ENCODE measurements around the gene CCNQ.

The CCNQ gene

DNA sequence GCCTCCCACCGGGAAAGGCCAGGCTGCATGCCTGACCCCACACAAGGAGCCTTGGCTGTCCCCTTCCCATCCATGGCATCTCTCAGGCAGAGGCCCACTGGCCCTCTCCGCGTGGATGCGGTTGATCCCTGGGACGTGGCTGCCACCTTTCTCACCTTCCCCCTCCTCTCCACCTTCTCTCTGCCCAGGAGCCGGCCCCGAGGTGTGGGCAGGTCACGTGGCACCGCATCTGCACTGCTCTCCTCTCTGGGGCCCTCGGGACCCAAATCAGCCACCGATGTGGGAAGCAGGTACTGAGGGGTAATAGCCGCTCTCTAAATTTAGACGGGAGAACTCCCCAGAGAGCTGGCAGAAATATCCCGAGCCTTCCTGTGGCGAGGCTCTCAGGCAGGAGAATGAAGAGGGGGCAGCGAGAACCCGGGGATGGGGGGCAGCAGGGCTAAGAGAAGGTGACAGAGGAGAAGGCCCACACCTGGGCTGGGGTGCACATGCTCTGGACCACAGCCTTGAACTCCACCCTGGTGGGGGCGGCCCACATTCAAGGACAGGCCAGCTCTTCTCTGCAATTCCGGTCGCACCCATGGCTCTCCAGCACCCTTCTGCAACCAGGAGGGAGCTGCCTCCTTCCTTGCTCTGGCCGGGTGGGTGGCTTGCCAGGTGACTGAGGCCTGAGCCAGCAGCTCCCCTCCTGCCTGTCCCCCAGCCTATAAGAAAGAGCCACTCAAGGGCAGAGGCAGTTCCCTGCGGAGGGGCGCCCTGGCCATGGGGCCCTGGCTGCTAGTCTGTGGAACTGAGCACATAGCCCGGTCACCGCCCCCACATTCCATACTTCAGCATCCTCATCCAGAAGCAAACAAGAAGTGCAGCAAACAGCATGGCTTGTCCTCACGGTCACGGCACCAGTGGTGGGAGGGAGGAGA lies 38.4 kb upstream of the CCNQ start:
- DNase-seq: no peak

DNA sequence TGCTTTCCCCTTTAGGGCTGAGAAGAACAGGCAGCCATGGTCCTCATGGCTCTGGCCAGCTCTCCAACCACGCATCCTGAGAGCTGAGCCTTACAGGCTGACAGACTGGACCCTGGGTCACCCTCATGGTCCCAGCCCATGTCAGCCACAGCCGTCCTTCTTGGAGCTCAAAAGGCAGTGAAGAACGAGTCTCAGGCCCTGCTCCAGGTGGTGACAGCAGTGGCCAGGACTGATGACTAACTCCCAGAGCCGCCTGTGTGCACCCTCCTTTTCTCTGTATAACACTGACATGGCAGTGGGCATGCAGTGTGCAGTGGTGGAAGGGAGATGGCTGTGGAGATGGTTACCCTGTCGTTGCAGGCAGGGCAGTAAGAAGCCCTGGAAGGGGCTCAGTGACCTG lies 37.8 kb upstream of the CCNQ start:
- DNase-seq: no peak

DNA sequence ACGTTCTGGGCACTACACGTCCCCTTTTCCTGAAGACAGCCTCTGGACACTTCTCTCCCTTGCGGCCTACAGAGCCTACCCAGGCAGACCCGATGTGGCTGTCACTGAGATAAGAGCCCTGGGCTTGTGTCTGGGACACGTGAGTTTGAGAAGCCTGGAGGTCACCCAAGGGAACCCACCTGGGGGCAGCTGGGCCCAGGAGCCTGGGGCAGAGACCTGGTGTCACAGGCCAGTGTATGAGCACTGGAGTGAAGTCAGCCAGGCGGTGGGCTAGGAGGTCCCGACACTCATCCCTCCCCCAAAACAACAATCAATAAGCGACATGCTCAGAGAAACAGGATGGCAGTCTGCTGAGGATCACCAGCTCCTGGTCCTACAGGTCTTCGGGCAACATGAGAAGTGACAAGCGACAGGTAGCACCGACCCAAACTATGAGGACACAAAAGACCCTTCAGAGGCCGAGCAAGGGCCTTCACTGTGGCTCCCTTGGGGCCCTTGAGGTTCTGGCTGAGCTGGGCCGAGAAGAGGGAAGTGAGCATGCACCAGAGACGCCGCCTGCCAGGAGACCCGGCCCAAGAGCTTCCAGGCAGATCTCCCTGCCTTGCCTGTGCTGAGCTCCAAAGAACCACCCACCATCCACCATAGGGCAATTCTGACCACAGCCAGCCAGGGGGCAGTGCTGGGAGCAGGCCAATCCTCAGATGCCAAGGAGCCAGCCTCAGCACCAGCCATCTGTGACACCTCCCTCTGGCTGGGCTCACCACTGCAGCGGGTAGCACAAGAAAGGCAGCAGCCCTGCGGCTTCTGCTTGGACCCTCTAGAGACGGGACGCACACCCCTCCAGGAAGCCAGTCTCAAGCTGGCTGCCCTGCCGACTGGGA lies 37.1 kb upstream of the CCNQ start:
- DNase-seq: no peak

DNA sequence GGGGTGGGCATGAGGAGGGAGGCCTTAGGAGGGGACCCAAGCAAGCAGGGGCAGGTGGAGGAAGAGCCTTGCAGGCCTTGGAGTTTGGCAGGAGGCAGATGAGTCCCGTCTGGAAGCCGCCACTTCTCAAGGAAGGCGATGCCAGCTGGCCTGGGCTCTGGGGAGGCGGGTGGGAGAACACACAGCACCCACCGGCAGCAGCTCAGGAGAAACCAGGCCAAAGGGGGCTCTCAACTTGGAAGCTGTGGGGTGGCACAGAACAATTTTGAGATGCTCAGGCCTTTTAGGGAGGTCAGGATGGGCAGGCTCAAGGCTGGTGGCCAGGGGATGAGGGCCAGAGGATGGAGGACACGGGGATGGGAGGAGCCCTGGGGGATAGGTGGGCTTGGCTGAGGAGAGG lies 36.4 kb upstream of the CCNQ start:
- no peak for DNase-seq

DNA sequence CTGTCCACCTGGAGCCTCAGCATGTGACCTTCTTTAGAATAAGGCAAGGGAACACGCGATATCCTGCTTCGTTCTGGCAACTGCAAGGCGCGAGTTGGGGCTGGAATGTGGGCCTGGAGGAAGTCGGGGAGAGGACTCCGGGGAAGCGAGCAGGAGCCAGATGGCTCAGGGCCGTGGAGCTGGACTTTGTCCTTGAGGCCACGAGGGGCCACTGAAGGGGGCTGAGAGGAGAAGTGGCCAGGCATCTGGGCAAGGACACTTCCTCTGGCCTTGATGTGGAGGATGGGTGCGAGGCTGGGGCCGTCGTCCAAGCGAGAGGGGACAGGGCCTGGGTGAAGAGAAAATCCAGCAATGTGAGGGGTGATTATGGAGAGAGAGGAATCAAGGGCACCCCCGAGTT lies 35.9 kb upstream of the CCNQ start:
- DNase-seq: no peak

DNA sequence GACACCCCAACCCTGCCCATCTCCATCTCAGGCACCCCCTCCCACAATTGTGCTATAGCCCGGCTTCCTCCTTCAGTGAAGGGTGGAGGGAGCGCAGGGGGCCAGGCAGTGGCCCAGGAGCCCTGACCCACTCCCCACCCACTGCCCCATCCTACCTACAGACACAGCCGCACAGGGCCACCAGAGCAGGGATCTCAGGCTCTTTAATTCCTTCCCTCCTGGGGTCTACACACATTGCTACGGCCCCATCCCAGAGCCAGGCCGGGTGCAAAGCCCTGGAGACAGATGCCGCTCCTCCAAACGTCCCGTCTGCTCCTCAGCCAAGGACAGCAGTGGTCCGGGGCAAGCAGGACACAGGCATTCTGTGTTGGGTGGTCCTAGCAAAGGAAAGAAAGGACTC lies 35.3 kb upstream of the CCNQ start:
- no peak for DNase-seq

DNA sequence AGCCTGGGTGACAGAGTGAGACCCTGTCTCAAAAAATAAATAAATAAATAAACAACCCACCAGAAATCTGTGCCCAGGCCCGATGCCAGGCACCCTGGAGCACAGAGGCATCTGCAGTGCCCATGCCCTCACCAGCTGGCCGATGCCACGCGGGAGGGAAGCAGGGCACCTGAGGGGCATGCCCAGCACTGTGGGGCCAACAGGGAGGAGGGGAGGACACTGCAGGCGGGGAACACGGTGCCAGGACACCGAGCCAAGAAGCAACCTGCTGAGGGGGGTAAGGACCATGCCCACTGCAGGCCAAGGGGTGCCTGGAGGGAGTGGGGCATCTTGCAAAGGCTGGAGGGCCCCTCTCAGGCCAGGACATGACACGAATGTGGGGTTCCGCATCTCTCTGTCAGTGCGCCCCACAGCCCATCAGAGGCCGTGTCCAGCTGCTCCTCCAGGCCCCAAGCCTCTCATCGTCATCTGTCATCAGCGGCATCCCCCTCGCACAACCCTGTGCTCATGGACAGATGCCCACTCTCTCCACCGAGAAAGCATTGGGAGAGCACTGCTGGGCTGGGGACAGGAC lies 34.8 kb upstream of the CCNQ start:
- DNase-seq: no peak

DNA sequence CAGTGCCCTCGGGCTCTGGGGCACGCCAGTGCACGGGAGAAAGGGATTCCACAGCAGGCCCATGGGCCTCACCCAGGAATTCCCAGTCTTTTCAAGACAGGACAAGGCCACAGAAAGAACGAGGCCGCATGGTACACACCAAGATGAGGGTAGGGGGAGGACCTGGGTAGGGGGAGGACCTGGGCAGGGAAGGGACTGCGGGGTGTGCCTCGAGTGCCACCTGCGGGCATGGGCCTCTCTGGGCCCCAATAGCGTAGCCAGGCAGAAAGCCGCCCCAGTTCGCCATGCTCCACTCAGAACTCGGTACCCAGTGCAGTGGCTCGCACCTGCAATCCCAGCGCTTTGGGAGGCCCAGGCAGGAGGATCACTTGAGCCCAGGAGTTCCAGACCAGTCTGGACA lies 34.1 kb upstream of the CCNQ start:
- no peak for DNase-seq

DNA sequence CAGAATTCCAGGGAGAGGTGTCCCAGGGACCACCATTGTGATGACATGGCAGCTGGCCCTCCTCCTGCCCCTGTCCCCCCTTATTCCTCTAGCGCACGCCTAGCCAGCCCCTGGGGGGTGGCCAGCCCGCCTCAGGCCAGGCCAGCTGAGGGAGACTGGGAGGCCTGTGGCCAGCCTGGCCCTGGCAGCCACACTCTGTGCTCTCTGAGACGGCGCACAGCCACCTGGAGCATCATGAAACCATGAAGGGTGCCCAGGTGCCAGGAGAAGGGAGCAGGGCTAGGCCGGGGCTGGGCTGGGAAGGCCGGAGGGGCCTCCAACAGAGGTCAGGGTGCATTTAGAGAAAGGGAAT lies 33.6 kb upstream of the CCNQ start:
- no peak for DNase-seq

DNA sequence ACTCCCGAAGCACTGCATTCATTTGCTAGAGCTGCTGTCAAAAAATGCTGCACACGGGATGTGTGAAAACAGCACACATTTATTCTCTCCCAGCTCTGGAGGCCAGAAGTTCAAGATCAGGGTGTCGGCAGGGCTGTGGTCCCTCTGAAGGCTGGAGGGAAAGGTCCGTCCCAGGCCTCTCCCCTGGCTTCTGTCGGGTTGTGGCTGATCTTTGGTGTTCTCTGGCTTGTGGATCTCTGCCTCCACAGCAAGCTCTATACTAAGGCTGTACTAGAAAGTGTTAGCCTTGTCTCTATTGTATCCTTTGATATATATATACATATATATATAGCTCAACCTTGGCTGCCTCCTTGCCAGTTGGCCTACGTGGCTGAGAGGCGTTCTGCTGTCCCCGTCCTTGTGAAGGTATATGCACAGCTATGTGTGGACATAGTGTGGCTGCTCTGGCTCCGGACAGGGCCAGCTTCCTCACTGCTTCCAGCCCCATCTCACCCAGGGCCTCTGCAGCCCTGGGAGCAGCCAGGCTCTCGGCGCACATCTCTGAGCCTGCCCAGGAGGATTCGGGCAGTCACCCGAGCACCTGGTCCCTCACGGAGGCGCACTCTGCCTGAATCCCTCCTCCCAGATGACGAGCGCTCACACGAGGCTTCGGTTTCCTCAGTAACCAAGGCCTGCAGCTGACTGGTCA lies 33.1 kb upstream of the CCNQ start:
- no peak for DNase-seq

DNA sequence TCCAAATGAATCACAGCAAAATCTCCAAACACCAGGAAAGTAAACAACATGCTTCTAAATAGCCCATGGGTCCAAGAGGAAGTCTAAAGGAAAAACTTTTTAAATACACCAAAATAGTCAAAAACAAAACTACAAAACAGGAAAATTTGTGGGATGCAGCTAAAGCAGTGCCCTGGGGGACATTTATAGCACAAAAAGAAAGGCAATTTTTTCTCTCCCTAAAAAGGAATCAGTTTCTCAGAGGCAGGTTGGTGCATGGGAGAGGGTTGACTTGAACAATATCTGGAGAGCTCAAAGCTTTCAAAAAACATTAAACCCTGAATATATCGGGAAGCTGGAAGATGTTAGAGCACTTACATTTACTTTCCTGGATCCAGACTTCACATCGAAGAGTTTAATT lies 32.4 kb upstream of the CCNQ start:
- no peak for DNase-seq

DNA sequence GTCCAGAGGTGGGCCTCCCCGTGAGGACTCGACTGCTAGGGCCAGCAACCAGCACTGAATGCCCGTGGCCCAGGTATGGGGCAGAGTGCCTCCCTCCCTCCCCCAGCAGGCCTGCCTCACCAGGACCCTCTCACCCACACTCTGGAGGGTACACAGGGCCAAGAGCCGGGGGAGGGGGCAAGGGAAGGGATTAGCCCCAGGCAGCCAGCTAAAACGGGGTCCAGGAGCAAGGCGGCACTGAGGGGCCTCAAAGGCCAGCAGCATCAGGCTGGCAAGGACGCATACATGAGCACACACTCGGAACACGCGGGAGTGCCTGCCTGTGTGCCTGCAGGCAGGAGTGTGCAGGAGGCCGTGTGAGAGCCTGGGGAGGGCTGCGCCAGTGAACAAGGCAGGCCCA lies 29.7 kb upstream of the CCNQ start:
- no peak for DNase-seq

DNA sequence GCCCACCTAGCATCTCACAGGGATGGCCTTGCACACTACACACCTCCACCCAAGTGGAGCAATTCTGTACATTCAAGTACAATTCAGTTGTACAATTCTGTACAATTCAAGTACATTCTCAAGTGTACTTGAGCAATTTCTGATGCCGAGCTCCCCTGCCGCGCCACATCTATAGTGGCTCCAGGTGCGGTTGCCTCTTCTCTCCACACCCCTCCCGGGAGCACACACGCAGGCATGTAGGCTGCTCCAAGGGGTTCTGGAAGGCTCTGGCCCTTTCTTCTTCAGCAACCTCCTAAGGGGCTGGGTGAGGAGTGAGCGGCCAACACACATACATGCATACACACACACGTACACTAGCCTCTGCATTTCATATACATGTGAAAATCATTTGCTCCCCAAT lies 29.2 kb upstream of the CCNQ start:
- no peak for DNase-seq

DNA sequence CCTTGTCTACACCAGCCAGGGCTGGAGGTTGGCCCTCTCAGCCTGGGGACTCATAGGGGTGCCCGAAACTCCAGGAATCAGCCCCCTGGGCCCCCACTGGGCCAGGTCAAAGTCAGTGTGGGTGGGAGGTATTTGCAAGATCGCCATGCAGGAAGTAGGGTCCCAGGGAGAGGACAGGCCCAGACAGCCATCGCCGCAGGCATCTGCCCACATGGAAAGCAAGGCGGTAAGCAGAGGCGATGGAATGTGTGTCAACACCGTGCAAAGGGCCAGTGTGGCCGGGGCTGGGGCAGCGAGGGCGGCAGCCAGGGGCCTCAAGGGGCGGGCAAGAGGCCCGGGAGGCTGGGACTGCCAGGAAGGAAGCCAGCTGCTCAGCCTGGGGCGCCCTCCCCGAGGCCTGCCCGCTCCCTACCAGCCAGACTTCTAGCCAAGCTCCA lies 28.8 kb upstream of the CCNQ start:
- DNase-seq: no peak

DNA sequence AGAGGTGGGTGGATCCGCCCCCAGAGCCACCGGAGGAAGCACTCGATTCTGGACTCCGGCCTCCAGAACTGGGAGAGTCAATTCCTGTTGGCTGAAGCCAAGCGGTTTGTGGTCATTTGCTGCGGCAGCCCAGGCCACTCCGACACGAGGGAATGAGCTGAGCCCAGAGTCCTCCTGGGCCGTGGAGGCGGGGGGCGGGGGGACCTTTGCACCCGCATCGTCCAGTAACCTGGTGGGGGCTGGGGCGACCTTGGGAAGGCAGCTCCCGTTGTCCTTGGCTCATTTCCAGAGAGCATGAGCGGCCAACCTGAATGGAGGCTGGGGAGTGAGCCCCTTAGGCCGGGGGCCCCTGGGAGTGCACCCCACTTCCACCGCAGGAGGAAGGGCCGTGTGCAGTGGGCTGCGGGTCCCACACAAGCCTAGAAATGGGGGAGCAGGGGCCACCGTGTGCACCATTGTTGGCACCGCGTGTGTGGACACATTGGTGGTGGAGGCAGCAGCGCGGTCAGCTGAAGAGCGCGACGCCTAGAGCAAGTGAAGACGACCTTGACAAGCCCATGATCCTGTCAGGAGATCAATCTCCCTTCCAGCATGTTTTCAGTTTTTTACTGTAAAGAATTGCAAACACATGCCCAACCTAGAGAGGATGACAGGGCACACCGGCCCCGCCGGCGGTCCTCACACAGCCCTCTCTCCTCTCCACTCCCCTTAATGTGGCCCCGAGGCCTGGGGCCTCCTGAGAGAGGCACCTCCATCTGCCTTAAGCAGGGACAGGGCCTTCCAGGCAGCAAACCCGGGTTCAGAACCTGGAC lies 28.1 kb upstream of the CCNQ start:
- DNase-seq: no peak

DNA sequence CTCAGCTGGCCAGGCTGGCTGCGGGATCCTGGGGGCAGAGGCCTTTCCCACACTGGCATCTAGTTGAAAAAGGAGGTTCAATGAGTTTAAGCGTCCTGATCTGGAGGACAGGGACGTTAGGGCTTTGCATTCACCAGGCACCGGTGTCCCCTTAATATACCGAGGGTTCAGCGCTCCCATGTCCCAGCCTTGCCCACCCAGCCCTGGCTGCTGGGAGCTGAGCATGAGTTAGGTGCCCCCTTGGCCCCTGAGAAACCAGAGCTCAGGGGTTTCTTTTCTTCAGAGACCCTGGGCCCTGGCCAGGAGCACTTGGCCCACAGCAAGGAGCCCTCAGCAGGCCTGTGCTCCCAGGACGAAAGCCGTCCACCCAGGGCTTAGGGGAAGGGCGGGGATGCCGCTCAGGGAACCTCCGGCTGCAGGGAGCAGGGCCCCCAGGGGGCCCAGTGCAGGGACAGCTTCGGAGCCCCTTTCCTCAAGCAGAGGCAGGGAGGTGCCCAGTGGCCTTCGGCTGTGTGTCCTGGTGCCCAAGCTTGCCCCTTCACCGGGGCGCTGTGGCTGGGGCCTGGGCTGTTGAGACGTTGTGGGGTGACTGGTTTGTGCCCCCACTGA lies 27.2 kb upstream of the CCNQ start:
- DNase-seq: no peak

DNA sequence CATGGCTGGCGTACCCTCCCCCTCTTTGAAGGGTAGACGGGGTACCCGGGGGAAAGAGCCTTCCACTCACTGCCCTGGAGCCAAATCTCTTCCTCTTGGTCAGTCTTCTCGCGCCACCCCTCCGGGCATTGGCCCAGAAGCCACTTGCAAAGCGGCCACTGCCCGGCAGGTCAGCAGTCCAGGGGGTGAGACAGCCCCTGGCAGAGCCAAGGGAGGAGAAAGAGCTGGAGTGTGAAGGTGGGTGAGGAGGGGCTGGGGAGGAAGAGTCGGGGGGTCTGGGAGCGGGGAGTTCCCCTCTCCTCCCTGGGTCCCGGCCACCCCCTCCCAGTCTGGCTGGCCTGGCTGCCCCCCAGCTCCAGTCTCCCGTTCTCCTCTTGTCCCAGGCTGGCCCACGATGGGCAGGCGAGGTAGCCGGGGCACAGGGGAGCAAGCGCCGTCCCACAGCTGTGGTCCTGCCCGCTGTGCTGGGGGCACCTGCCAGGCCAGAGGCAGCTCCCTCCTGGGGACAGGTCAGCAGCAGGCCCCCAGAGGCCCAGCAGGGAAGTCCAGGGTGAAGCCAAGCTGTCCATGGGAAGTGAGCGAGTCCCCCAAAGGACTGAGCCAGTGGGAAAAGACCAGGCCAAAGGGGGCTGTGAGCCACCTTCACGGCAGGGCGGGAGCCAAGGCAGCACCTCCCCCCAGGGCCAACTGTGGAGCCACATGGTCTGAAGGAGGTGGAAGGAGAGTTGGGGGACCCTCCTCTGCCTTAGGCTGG lies 26.5 kb upstream of the CCNQ start:
- no peak for DNase-seq

DNA sequence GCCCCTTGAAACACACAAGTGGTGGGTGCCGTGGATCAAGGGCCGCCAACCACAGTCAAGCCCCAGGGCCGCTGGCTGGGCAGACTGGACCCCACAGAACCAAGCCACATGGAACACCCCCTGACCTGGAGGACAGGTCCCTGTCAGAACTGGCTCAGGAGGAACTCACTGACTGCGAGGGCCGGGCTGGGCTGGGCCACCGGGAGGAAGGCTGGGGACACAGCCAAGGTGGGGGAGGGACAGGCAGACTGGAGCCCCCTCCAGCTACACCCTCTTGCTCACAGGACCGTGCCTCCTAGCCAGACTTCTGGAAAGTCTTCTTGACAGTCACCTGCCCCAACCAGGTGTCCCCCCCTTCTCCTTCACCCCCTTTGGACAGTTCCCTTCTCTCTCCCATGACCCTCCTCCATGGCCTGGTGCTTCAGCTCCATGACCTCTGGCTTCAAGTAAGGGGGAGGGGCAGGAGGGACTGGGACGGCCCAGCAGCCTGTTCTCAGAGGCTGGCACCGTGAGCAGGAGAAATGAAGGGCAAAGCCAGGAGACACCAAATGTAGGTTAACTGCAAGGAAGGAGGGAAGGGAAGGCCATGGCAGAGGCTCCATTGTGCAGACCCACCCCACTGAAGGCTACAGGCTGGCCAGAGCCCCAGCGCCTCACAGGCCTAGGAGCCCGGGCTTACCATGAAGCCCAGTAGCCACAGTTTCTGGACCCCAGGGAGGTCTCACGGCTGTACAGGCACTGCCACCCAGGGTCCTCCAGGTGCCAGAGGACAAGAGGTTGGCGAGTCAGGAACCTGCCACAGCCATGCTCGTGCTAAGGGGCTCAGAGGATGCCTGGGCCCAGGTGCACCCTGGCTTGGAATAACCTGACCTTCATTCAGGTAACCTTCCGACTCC lies 25.5 kb upstream of the CCNQ start:
- no peak for DNase-seq

DNA sequence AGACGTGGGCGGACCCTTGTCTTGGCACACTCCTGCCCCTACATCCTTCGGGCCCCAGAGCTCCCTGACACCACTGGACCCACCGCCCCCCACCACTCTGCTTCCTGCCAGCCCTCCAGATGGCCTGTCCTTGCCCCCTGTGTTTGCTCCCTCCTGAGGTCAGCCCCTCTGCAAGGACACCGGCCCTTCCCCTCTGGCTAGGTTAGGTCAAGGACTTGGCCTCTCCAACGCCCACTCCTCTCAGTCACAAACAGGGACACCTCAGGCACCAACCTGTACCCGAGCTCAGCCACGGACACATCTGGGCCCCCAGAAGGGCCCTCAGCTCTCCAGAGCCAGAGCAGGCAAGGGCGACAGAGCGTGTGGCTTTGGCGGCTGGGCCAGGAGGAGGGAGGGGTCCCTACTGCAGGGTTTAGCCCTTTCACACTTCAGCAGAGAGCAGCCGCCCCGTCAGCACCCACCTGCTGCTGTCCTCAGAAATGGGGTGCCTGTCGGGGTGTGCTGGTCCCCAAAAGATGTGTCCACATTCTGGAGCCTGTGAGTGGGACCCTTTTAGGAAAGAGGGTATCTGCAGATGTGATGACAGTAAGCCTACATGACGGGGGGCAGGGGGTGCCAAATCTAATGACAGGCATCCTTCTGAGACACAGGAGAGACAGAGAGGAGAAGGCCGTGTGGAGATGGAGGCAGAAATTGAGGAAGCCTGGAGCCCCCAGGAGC lies 24.5 kb upstream of the CCNQ start:
- DNase-seq: no peak
